Lower leg skin (tissue), 4 donors: Measurements from ENCODE around the gene SLC29A1. TPM values are rescaled to one million over a fixed set of nuclear protein-coding genes. Genes with fewer than 3 reads are reported as not detected.
"Not testable (repeated sequence)": the region's sequence is repeated elsewhere in the genome, so short reads cannot be mapped to it uniquely, and the experiment has no call there.

ENCODE experiments used
- DNase-seq, 2 donors: peaks; one replicate each; pipeline ENCODE4 v3.0.0-alpha.2; 2019; ENCODE audit warnings: low spot score in 2 of 2
- H3K4me3 ChIP-seq: fragments of 200-600 bp; sonication (generic); 2 replicates; pipeline ENCODE4 v1.5.1; 2017; ENCODE audit warnings: mild to moderate bottlenecking, low read depth; ENCODE audit not compliant: poor library complexity, severe bottlenecking
- POLR2A ChIP-seq, 2 donors: fragments of 450-650 bp; IDR thresholded peaks; one replicate each; pipeline ENCODE4 v1.6.1; 2016 to 2017; ENCODE audit warnings: antibody characterized with exemption in 2 of 2, mild to moderate bottlenecking in 1 of 2, moderate library complexity in 1 of 2
- WGBS, 2 donors: methylation state at CpG; one replicate each; pipeline ENCODE4 v1.1.5; 2018; 5-methylcytosine and 5-hydroxymethylcytosine counted together
- intact Hi-C: fragments of 100-400 bp; cut with DNase I; formaldehyde crosslinking; loops from one replicate; pipeline ENCODE4 v1.15.0; 2023; ENCODE audit warnings: low total_unique reads
- total RNA-seq, 4 donors: library from RNA; depleted of rRNA; stranded (reverse); fragments of >200 nt; gene quantifications; one replicate each; pipeline ENCODE4 v1.1.0, GENCODE V29; 2016
- TF ChIP-seq, protein P1 (sequence below), 3 donors: fragments of 450-650 bp; IDR thresholded peaks; one replicate each; pipeline ENCODE4 v1.5.1; 2016; ENCODE audit warnings: antibody characterized with exemption in 3 of 3, mild to moderate bottlenecking in 3 of 3, moderate library complexity in 2 of 3

Gene SLC29A1
- total RNA-seq, 4 donors from 2014 or later, result 54.6 to 86.4 (median 82.5) TPM

DNA sequence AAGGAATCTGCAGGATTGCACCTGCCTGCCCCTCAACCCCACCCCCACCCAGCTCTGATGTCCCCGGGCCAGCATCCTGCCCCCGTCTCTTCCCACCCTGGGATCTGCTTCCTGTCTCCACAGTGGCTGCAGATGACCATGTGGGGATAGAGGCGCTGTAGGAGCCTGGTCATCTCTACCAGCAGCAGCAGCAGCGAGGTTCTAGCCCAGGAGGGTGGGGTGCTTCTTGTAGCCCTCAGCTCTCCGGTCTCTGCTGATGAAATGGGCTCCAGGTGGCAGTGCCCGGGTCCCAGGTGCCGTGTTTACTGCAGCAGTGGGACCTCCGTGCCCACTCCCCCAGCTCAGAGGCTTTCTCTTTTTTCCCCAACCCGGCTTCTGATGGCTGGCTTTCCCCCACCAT, 39.6 kb upstream of the SLC29A1 start:
- intact Hi-C loops, result no loop called here
- 74 to 75% methylated on average over 9 of the region's 9 CpGs for WGBS, 2 donors
- H3K4me3 ChIP-seq, result no peak overlapping the region
- TF ChIP-seq POLR2A (IDR thresholded peaks at IDR 0.05), result no peak
- TF ChIP-seq, protein P1, sequence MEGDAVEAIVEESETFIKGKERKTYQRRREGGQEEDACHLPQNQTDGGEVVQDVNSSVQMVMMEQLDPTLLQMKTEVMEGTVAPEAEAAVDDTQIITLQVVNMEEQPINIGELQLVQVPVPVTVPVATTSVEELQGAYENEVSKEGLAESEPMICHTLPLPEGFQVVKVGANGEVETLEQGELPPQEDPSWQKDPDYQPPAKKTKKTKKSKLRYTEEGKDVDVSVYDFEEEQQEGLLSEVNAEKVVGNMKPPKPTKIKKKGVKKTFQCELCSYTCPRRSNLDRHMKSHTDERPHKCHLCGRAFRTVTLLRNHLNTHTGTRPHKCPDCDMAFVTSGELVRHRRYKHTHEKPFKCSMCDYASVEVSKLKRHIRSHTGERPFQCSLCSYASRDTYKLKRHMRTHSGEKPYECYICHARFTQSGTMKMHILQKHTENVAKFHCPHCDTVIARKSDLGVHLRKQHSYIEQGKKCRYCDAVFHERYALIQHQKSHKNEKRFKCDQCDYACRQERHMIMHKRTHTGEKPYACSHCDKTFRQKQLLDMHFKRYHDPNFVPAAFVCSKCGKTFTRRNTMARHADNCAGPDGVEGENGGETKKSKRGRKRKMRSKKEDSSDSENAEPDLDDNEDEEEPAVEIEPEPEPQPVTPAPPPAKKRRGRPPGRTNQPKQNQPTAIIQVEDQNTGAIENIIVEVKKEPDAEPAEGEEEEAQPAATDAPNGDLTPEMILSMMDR (IDR thresholded peaks at IDR 0.05), result no peak
- no peak for DNase-seq

DNA sequence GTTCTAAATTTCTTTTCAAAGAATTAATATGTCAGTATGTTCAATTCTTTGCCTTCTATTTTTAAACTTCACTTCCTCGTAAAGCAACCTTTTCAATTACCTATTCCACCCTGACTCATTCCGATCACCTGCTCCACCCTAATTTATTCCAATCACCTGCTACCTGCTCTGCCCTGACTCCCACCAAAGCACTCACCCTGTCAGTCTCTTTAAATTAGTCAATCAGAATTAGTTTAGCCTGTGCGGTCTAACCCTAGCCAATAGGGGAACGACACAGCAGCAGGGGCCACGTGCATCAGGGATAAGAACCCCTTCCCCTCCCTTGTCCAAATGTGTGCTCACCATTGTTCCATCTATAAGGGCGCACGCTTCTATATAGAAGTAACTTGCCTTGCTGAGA, 38.0 kb upstream of the SLC29A1 start:
- intact Hi-C loops, DNase-seq, H3K4me3 ChIP-seq: not testable (repeated sequence)
- 68 to 72% methylated on average over 7 of the region's 7 CpGs for WGBS, 2 donors

DNA sequence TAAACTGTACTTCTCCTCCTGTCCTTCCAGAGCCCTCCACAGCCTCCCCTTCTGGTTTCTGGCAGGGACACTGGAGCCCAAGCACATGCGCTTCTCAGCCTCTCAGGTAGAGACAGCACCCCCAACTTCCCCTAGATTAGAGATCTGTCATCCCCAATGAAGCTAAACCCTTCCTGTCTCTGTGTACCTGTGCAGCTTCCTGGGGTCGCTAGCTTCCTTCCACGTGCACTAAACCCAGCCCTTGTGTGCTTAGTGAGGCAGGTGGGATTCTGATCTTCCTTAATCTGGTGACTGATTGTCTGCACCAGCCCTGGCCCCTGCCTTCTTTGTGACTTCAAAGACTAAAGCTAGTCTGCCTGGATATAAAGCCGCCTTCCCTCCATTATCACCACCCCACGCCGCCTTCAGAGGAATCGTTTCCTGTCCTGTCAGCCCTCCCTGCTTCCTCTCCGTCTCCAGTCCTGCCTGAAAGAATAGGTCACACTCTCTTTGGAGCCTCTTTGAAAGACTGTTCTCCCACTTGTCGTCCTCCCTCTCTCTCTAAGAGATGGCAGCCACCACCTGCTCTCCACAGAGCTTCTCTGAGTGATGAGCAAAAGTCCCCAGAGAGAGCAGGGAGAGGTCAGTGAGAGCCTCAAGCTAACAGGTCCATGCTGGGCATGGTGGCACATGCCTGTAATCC, 37.3 kb upstream of the SLC29A1 start:
- H3K4me3 ChIP-seq, result no peak overlapping the region
- intact Hi-C loops, result no loop called here
- no peak for DNase-seq
- WGBS, 2 donors, result 64 to 66% methylated on average over 9 of the region's 9 CpGs
- TF ChIP-seq, protein P1 (IDR thresholded peaks at IDR 0.05), result no peak
- no peak for TF ChIP-seq POLR2A (IDR thresholded peaks at IDR 0.05)

DNA sequence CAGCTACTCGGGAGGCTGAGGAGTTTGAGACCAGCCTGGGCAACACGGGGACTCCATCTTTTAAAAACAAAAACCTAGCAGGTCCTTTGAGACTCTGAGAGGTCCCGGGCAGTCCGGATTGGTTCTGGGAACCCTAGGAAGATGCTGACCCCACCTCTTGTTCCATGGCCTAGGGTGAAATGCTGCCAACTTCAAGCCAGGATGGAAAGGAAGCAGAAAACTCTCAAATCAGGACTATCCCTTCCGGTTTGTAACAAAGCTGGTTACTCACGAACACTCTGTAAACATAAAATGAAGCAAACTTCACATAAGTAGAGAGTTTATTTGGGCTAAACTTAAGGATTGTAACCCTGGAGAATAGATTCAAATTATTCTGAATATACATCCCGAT, 36.8 kb upstream of the SLC29A1 start:
- no peak for DNase-seq
- no peak overlapping the region for H3K4me3 ChIP-seq
- no peak for TF ChIP-seq POLR2A (IDR thresholded peaks at IDR 0.05)
- TF ChIP-seq, protein P1 (IDR thresholded peaks at IDR 0.05), result no peak
- intact Hi-C loops, result no loop called here
- WGBS, 2 donors, result 71 to 77% methylated on average over 7 of the region's 7 CpGs

DNA sequence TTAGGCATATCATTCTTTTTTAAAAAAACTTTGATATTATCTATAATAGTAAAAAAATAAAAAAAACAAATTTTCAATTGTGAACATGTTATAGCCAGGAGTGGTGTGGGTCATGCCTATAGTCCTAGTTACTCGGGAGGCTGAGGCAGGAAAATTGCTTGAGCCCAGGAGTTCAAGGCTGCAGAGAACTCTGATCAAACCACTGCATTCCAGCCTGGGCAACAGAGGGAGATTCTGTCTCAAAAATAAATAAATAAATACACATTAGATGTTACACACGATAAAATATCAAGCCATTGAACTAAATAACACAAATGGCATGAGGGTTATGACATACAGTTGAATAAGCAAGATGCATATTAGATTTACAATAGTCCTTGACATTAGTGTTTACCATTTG, 34.6 kb upstream of the SLC29A1 start:
- DNase-seq, result no peak
- 76 to 84% methylated on average over 2 of the region's 2 CpGs for WGBS, 2 donors
- intact Hi-C loops, result no loop called here
- no peak overlapping the region for H3K4me3 ChIP-seq
- TF ChIP-seq, protein P1 (IDR thresholded peaks at IDR 0.05), result no peak
- no peak for TF ChIP-seq POLR2A (IDR thresholded peaks at IDR 0.05)

DNA sequence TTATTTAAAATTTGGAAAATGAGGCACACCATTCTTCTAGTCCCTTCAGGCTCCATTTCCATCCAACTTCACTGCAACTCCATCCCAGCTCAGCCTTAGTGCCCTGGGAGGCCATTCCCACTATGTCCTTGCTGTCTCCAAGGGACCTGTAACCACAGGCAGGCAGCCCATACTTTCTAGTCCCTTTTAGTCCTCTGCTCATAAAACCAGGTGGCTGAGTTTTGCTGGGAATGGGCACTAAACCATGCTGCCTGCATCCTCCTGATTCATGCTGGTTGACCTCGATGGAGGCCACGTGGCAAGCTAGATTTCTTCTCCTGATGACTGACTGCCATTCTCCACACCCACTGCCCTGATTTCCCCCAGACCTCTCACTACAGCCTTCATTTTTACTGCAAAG, 34.1 kb upstream of the SLC29A1 start:
- 62 to 80% methylated on average over 2 of the region's 2 CpGs for WGBS, 2 donors
- intact Hi-C loops, result no loop called here
- no peak overlapping the region for H3K4me3 ChIP-seq
- TF ChIP-seq POLR2A (IDR thresholded peaks at IDR 0.05), result no peak
- TF ChIP-seq, protein P1 (IDR thresholded peaks at IDR 0.05), result no peak
- DNase-seq, result no peak
